OCI-LY1 (cell line): ENCODE results near the gene HOXA5.

Source experiments
- EZH2 ChIP-seq: fragments of 200-600 bp; sonication (generic), shearing (Covaris generic); IDR thresholded peaks from 2 replicates; pipeline ENCODE4 v1.8.0; 2017; ENCODE audit warnings: borderline replicate concordance, mixed run types, mild to moderate bottlenecking, antibody characterized with exemption, low read length, moderate library complexity, mixed read lengths
- TF ChIP-seq, protein P1 (sequence below): fragments of 200-600 bp; sonication (generic), shearing (Covaris generic); IDR thresholded peaks from 2 replicates; pipeline ENCODE4 v1.5.1; 2017; ENCODE audit warnings: mild to moderate bottlenecking, antibody characterized with exemption, low read length, moderate library complexity, mixed read lengths

DNA sequence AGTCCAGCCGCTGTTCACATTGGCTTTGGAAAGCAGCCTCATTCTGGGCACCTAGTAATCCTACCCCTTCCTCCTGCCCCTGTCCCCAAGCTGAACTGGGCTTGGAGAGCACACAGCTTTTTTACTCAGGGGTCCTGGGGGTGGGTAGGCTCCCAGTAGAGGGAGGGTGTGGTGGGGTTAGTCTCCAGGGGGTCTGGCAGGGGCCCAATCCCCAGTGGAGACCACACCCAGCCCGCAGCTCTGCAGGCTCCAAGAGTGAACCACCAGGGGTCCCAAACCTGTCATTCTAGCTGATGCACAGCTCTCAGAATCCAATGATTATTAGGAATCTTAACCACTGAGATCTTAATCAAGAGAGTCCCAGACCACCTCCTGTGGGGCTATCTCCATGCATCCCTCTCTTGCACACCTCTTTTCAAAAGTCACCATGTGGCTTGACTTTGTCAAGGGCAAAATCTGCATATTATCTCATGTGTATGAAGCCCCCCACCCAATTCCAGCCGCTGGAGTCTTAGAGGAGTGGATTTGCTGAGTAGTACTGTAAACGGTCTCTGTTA lies 38.9 kb upstream of the HOXA5 start:
- TF ChIP-seq, protein P1, sequence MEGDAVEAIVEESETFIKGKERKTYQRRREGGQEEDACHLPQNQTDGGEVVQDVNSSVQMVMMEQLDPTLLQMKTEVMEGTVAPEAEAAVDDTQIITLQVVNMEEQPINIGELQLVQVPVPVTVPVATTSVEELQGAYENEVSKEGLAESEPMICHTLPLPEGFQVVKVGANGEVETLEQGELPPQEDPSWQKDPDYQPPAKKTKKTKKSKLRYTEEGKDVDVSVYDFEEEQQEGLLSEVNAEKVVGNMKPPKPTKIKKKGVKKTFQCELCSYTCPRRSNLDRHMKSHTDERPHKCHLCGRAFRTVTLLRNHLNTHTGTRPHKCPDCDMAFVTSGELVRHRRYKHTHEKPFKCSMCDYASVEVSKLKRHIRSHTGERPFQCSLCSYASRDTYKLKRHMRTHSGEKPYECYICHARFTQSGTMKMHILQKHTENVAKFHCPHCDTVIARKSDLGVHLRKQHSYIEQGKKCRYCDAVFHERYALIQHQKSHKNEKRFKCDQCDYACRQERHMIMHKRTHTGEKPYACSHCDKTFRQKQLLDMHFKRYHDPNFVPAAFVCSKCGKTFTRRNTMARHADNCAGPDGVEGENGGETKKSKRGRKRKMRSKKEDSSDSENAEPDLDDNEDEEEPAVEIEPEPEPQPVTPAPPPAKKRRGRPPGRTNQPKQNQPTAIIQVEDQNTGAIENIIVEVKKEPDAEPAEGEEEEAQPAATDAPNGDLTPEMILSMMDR, result no peak
- no peak for TF ChIP-seq EZH2
